DOHH2 (cell line): ENCODE data around the gene INTS2.

Experiments used
- H3F3A ChIP-seq: fragments of 200-600 bp; sonication (generic), shearing (Covaris generic); 2 replicates; pipeline ENCODE4 v1.6.0; 2016; ENCODE audit warnings: antibody characterized with exemption, mild to moderate bottlenecking; ENCODE audit not compliant: control insufficient read depth, insufficient read depth
- H3K27ac ChIP-seq: fragments of 200-600 bp; sonication (generic); 2 replicates; pipeline ENCODE4 v1.5.1; 2014; ENCODE audit warnings: low read depth, mild to moderate bottlenecking, low read length, moderate library complexity
- H3K27me3 ChIP-seq: fragments of 200-600 bp; sonication (generic); 2 replicates; pipeline ENCODE4 v1.6.1; 2014; ENCODE audit warnings: mild to moderate bottlenecking, low read length, mixed read lengths; ENCODE audit not compliant: control insufficient read depth
- H3K36me3 ChIP-seq: fragments of 200-600 bp; sonication (generic); 2 replicates; pipeline ENCODE4 v1.6.1; 2014; ENCODE audit warnings: mild to moderate bottlenecking, low read length, moderate library complexity, mixed read lengths; ENCODE audit not compliant: control insufficient read depth
- H3K4me1 ChIP-seq: fragments of 200-600 bp; sonication (generic); 2 replicates; pipeline ENCODE4 v1.6.1; 2014; ENCODE audit warnings: mild to moderate bottlenecking, low read length, mixed read lengths; ENCODE audit not compliant: control insufficient read depth
- H3K4me2 ChIP-seq: fragments of 200-600 bp; sonication (generic); 2 replicates; pipeline ENCODE4 v1.6.0; 2014; ENCODE audit warnings: mild to moderate bottlenecking, low read length, moderate library complexity
- H3K4me3 ChIP-seq: fragments of 200-600 bp; sonication (generic); 2 replicates; pipeline ENCODE4 v1.5.1; 2014; ENCODE audit warnings: mild to moderate bottlenecking, low read length, mixed read lengths
- H3K79me2 ChIP-seq: fragments of 200-600 bp; sonication (generic); 2 replicates; pipeline ENCODE4 v1.6.1; 2014; ENCODE audit warnings: mild to moderate bottlenecking, low read length, mixed read lengths; ENCODE audit not compliant: control insufficient read depth
- H3K9me2 ChIP-seq: fragments of 200-600 bp; sonication (generic); replicated peaks from 2 replicates; pipeline ENCODE4 v1.6.1; 2014; ENCODE audit warnings: mild to moderate bottlenecking, low read length, mixed read lengths; ENCODE audit not compliant: control insufficient read depth
- H3K9me3 ChIP-seq: fragments of 200-600 bp; sonication (generic); 2 replicates; pipeline ENCODE4 v1.6.1; 2014; ENCODE audit warnings: antibody characterized with exemption, low read length, mixed read lengths; ENCODE audit not compliant: control insufficient read depth, insufficient read depth
- H4K20me1 ChIP-seq: fragments of 200-600 bp; sonication (generic); 2 replicates; pipeline ENCODE4 v1.6.0; 2014; ENCODE audit warnings: low read depth, mild to moderate bottlenecking, antibody characterized with exemption, low read length, moderate library complexity; ENCODE audit not compliant: control insufficient read depth, insufficient read depth
- EZH2phosphoT487 ChIP-seq: fragments of 200-600 bp; sonication (generic); IDR thresholded peaks from 2 replicates; pipeline ENCODE4 v1.6.1; 2017; ENCODE audit warnings: borderline replicate concordance, mild to moderate bottlenecking, antibody characterized with exemption, low read length, moderate library complexity, mixed read lengths
- TF ChIP-seq, protein P1 (sequence below): fragments of 200-600 bp; sonication (generic); IDR thresholded peaks from one replicate; pipeline ENCODE4 v1.5.1; 2014; ENCODE audit warnings: antibody characterized with exemption, mild to moderate bottlenecking, low read depth, low read length; ENCODE audit not compliant: poor library complexity, severe bottlenecking

Gene INTS2

DNA sequence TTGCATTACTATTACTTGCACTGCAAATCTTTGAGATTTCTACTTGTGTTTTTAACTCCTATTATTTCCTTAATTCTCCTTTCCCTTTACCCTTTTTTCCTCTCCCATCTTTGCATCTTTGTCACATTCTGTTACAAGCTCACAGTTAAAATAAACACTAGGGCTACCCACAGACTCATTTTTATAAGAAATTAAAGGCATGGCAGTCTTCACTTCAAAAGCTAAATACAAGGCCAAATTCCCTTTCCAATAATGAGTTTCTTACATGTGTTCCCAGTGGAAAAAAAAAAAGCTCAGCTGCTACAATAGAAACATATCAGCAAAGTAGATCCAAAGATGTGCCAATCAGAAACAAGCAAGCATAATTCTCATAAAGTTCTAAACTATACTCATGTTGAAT is 60.7 kb downstream of the INTS2 start:
- peaks cover 13% of the 10 kb centered on the region; the same call in 1 of the 2 replicates for H3F3A ChIP-seq
- H3K36me3 ChIP-seq = peaks cover 60% of the 10 kb centered on the region
- TF ChIP-seq, protein P1, sequence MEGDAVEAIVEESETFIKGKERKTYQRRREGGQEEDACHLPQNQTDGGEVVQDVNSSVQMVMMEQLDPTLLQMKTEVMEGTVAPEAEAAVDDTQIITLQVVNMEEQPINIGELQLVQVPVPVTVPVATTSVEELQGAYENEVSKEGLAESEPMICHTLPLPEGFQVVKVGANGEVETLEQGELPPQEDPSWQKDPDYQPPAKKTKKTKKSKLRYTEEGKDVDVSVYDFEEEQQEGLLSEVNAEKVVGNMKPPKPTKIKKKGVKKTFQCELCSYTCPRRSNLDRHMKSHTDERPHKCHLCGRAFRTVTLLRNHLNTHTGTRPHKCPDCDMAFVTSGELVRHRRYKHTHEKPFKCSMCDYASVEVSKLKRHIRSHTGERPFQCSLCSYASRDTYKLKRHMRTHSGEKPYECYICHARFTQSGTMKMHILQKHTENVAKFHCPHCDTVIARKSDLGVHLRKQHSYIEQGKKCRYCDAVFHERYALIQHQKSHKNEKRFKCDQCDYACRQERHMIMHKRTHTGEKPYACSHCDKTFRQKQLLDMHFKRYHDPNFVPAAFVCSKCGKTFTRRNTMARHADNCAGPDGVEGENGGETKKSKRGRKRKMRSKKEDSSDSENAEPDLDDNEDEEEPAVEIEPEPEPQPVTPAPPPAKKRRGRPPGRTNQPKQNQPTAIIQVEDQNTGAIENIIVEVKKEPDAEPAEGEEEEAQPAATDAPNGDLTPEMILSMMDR = no peak
- no peak for TF ChIP-seq EZH2phosphoT487

DNA sequence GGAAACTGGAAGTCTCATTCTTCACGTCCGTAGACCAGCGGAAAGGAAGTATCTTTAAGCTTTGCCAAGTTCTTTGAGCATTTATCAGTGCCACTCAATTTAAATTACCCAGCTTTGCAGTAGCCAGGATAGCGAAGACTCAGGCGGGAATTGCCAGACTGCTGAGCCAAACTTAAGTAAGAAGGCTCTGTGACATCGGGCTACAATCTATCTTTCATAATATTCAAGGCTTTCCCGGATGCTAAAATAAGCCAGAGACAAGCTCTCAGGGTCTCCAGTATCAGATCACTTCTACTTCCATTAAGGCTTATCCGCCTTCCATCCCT is 64.0 kb downstream of the INTS2 start:
- no peaks in the 10 kb centered on the region for H4K20me1 ChIP-seq
- peak overlapping the region; percentile 94 for H3K4me3 ChIP-seq
- peaks cover 13% of the 10 kb centered on the region; the same call in 1 of the 2 replicates for H3F3A ChIP-seq
- H3K4me2 ChIP-seq = peak overlapping the region; percentile 73
- no peaks in the 10 kb centered on the region for H3K9me3 ChIP-seq
- peaks cover 31% of the 10 kb centered on the region for H3K4me1 ChIP-seq
- H3K9me2 ChIP-seq = no peaks in the 10 kb centered on the region
- H3K27ac ChIP-seq = peak overlapping the region; percentile 88
- H3K79me2 ChIP-seq = peaks cover 45% of the 10 kb centered on the region
- peaks cover 63% of the 10 kb centered on the region for H3K36me3 ChIP-seq
- TF ChIP-seq, protein P1 = no peak
- no peaks in the 10 kb centered on the region for H3K27me3 ChIP-seq

More for the DNA sequence above, 60.7 kb downstream of the INTS2 start:
- Histone ChIP-seq H3K9me3 (no peaks in the 10 kb centered on the region), H3K4me3 (no peak overlapping the region), H3K4me1 (peaks cover 8% of the 10 kb centered on the region), H4K20me1 (no peaks in the 10 kb centered on the region), H3K79me2 (peaks cover 12% of the 10 kb centered on the region), H3K27ac (no peak overlapping the region), H3K9me2 (no peaks in the 10 kb centered on the region), H3K4me2 (no peak overlapping the region), H3K27me3 (no peaks in the 10 kb centered on the region)

DNA sequence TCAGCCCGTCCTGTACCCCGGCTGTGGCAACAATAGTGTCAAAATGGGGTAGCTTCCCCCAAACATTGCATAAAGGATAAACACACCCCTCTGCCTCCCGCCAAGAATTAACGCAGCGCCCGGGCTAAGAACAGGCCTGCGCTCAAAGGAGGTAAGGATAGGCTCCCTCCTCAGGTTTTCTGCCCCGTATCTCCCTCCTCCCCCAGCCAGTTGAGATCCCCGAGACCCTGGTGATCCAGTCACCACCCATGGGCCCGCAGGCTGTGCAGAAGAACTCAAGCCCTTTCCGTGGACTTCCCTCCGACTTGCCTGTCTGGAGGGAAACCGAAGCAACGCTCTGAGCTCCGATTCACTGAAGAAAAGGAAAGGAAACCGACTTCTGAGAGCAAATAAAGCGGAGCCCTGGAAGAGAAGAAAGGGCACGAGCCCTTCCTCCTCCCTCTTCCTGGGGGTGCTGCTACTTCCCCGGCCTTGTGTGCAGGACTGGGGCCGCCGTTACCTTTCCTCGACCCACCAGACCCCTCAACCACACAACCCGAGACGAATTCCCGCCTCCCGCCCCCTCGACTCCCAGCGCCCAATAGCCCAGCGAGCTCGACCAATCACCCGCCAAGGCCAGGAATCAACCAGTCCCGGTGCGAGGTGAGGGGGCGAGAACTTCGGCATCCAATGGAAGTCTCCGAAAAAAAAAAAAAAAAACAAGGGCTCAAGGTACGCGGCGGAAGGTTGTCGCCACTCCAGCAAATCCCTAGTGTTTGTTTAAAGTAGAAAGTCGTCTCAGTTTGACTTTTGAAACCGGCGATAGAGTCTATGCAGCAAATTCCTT is 64.6 kb downstream of the INTS2 start, which contains the start of gene BRIP1:
BRIP1 (minus strand) TSS at position 554 of the 826 bp plus-strand sequence. CDS start 1,989 bp downstream, outside the sequence.
- no peak for TF ChIP-seq EZH2phosphoT487
- TF ChIP-seq, protein P1 = no peak
- Histone ChIP-seq H3K36me3 (peaks cover 63% of the 10 kb centered on the region), H3F3A (peaks cover 13% of the 10 kb centered on the region; the same call in 1 of the 2 replicates), H3K4me1 (peaks cover 31% of the 10 kb centered on the region), H3K79me2 (peaks cover 50% of the 10 kb centered on the region), H3K27me3 (no peaks in the 10 kb centered on the region), H3K4me2 (peak within 1 kb of the TSS; percentile 73), H3K4me3 (peak within 1 kb of the TSS; percentile 94), H3K9me3 (no peaks in the 10 kb centered on the region), H3K27ac (peak within 1 kb of the TSS; percentile 88), H3K9me2 (no peaks in the 10 kb centered on the region), H4K20me1 (no peaks in the 10 kb centered on the region)
